Colonic mucosa (tissue), 4 donors: ENCODE data around the gene PDIK1L. TPM values are rescaled to one million over a fixed set of nuclear protein-coding genes. Genes with fewer than 3 reads are reported as not detected.
"Not testable (repeated sequence)": the region's sequence is repeated elsewhere in the genome, so short reads cannot be mapped to it uniquely, and the experiment has no call there.

Experiments used
- DNase-seq: peaks from one replicate; pipeline ENCODE4 v3.0.0-alpha.2; 2020
- H3K27ac ChIP-seq: fragments of 200-600 bp; one replicate; pipeline ENCODE4 v1.8.0; 2021
- H3K27me3 ChIP-seq: fragments of 200-600 bp; one replicate; pipeline ENCODE4 v1.8.0; 2021
- H3K36me3 ChIP-seq: fragments of 200-600 bp; one replicate; pipeline ENCODE4 v1.8.0; 2021
- H3K4me1 ChIP-seq: fragments of 200-600 bp; one replicate; pipeline ENCODE4 v1.8.0; 2021; ENCODE audit warnings: mild to moderate bottlenecking
- H3K4me3 ChIP-seq: fragments of 200-600 bp; one replicate; pipeline ENCODE4 v1.8.0; 2021
- H3K9ac ChIP-seq, 2 donors: one replicate each; pipeline ENCODE4 v1.7.0; 2013; ENCODE audit warnings: control low read depth in 2 of 2, low read depth in 2 of 2, low read length in 2 of 2
- H3K9me3 ChIP-seq: fragments of 200-600 bp; one replicate; pipeline ENCODE4 v1.8.0; 2021
- intact Hi-C: fragments of 100-400 bp; cut with DNase I; formaldehyde crosslinking; loops from one replicate; pipeline ENCODE4 v1.14.1; 2022
- total RNA-seq, 2 donors: library from RNA; stranded (reverse); fragmentation: NEBNext Ultra II Directional in 1 of 2; extraction: Animal tissue kit (Norgen Biotek cat#: 25700) in 1 of 2; gene quantifications; one replicate each; pipeline ENCODE4 v1.2.1, GENCODE V29; 2021
- TF ChIP-seq, protein P1 (sequence below): fragments of 200-600 bp; IDR thresholded peaks from one replicate; pipeline ENCODE4 v1.8.0; 2022; ENCODE audit warnings: antibody characterized with exemption, mild to moderate bottlenecking
- donor health status: healthy.
- donor health status: DM: no; HTN: no; CAD: no.
- donor health status: DM: no; HTN: no; CAD: no.

PDIK1L gene
- total RNA-seq, 2 donors from 2014 or later: 12.5 to 14.8 TPM

DNA sequence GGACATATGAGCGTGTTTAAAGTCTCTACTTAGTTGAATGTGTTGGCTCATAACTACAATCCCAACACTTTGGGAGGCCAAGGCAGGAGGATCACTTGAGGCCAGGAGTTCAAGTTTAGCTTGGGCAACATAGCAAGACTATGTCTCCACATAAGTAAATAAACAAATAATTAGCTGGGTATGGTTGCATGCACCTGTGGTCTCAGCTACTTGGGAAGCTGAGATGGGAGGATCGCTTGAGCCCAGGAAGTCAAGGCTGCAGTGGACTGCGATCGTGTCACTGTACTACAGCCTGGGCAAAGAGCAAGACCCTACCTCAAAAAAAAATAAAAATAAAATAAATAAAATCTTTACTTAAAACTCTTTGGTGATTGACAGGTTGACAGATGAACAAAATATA, 13.0 kb upstream of the PDIK1L start:
- H3K9me3 ChIP-seq: no peaks in the 10 kb centered on the region
- no peak overlapping the region for H3K4me3 ChIP-seq
- no peak for DNase-seq
- intact Hi-C loops: no loop called here
- no peak overlapping the region for H3K9ac ChIP-seq
- H3K27ac ChIP-seq: no peak overlapping the region
- TF ChIP-seq, protein P1, sequence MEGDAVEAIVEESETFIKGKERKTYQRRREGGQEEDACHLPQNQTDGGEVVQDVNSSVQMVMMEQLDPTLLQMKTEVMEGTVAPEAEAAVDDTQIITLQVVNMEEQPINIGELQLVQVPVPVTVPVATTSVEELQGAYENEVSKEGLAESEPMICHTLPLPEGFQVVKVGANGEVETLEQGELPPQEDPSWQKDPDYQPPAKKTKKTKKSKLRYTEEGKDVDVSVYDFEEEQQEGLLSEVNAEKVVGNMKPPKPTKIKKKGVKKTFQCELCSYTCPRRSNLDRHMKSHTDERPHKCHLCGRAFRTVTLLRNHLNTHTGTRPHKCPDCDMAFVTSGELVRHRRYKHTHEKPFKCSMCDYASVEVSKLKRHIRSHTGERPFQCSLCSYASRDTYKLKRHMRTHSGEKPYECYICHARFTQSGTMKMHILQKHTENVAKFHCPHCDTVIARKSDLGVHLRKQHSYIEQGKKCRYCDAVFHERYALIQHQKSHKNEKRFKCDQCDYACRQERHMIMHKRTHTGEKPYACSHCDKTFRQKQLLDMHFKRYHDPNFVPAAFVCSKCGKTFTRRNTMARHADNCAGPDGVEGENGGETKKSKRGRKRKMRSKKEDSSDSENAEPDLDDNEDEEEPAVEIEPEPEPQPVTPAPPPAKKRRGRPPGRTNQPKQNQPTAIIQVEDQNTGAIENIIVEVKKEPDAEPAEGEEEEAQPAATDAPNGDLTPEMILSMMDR: no peak
- H3K4me1 ChIP-seq: no peaks in the 10 kb centered on the region
- H3K27me3 ChIP-seq: no peaks in the 10 kb centered on the region
- no peaks in the 10 kb centered on the region for H3K36me3 ChIP-seq

DNA sequence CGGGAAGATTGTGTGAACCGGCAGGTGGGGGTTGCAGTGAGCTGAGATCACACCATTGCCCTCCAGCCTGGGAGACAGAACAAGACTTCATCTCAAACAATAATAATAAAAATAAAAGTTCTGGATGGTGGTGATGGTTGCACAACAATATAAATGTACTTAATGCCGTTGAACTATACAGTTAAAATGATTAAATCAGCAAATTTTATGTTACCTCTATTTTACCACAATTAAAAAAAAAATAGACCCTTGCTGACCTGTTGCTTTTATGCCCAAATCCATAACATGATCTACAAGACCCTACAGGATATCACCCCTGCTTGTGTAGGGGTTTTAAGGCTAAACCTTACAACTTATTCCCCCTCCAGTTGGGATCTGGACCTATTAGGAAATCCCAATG, 11.8 kb upstream of the PDIK1L start:
- no peak for DNase-seq
- intact Hi-C loops: loop anchor here (5.0 kb wide), 1 partner anchor 62 kb away; no protein-coding TSS in a partner anchor
- Histone ChIP-seq H3K27ac (no peak overlapping the region), H3K4me3 (no peak overlapping the region), H3K4me1 (no peaks in the 10 kb centered on the region), H3K27me3 (no peaks in the 10 kb centered on the region), H3K9me3 (no peaks in the 10 kb centered on the region), H3K36me3 (no peaks in the 10 kb centered on the region), H3K9ac (no peak overlapping the region)
- TF ChIP-seq, protein P1: no peak

DNA sequence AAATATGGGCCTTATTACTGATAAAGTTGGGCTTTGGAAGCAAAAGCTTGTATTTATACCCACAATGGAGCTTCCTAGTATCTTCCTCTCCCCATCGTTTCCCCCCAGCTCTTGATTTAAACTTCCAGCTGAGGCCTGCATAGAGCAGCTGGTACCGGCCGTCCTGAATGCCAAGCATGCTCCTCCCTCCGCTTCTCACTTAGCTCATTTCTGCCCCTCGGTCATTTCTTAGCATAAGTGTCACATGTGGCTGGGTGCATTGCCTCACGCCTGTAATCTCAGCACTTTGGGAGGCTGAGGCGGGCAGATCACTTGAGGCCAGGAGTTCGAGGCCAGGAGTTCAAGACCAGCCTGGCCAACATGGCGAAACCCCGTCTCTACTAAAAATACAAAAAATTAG, 11.4 kb upstream of the PDIK1L start:
- not testable (repeated sequence) for H3K27ac ChIP-seq, H3K36me3 ChIP-seq, DNase-seq, H3K9ac ChIP-seq, H3K4me3 ChIP-seq, H3K27me3 ChIP-seq, H3K4me1 ChIP-seq, H3K9me3 ChIP-seq
- intact Hi-C loops: loop anchor here (5.0 kb wide), 1 partner anchor 63 kb away; no protein-coding TSS in a partner anchor

DNA sequence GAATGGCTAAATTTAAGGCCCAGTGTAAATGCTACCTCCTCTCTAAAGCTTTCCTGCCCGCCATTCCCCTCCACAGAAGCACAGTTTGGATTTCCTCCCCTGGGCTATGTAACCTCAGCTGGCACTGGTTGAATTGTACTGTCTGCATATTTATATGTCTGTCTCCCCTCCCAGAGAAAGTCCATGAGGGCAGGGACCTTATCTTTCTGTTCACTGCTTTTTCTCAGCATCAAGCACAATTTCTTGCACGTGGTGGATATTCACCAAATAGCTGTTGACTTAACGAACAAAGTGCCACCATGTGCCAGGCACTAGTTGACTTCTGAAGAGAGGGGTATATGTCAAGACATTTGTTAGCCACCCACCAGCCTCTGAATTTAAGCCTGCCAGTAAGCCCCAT, 9.5 kb upstream of the PDIK1L start:
- no peak for DNase-seq
- no peaks in the 10 kb centered on the region for H3K9me3 ChIP-seq
- no peaks in the 10 kb centered on the region for H3K27me3 ChIP-seq
- H3K27ac ChIP-seq: no peak overlapping the region
- TF ChIP-seq, protein P1: no peak
- H3K36me3 ChIP-seq: no peaks in the 10 kb centered on the region
- H3K4me1 ChIP-seq: no peaks in the 10 kb centered on the region
- no peak overlapping the region for H3K4me3 ChIP-seq
- no peak overlapping the region for H3K9ac ChIP-seq
- intact Hi-C loops: loop anchor here (5.0 kb wide), 1 partner anchor 65 kb away; no protein-coding TSS in a partner anchor

DNA sequence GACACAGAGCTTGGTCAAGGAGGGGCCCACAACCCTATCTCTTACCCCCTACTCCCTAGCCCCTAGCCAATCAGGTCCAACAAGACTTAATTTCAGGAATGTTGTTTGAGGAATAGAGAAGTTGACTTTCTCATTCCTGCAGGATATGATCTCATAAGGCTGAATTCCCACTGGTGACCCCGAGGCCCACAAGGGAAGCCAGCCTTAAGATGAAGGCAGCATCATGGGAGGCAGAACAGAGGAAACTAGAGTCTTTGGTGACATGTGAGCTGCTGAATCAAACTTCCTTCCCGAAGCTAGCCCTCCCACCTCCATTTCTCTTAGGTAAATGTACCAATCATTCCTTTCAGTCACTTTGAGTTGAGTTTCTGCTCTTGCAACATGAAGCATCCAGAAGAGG, 9.1 kb upstream of the PDIK1L start:
- no peak overlapping the region for H3K4me3 ChIP-seq
- TF ChIP-seq, protein P1: no peak
- DNase-seq: no peak
- H3K4me1 ChIP-seq: no peaks in the 10 kb centered on the region
- H3K36me3 ChIP-seq: no peaks in the 10 kb centered on the region
- H3K27me3 ChIP-seq: no peaks in the 10 kb centered on the region
- H3K9me3 ChIP-seq: no peaks in the 10 kb centered on the region
- intact Hi-C loops: loop anchor here (5.0 kb wide), 1 partner anchor 65 kb away; no protein-coding TSS in a partner anchor
- no peak overlapping the region for H3K9ac ChIP-seq
- H3K27ac ChIP-seq: no peak overlapping the region

DNA sequence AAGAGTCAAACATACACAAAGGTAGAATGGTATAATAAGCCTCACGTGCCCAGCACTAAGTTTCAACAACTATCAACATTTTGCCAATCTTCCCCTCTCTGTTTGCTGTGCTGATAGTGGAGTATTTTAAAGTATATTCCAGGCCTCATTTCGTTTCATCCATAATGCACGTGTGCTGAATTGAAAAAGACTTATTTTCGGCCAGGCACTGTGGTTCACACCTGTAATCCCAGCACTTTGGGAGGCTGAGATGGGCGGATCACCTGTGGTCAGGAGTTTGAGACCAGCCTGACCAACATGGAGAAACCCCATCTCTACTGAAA, 6.4 kb upstream of the PDIK1L start:
- H3K27me3 ChIP-seq, H3K27ac ChIP-seq, DNase-seq, H3K4me1 ChIP-seq, H3K9me3 ChIP-seq, H3K4me3 ChIP-seq, H3K36me3 ChIP-seq: not testable (repeated sequence)
- intact Hi-C loops: loop anchor here (2.0 to 5.0 kb wide), 2 partner anchors 42 to 57 kb away; no protein-coding TSS in a partner anchor
- peak overlapping the region in 1 of 2 donors; percentile 26 for H3K9ac ChIP-seq
